ENCODE measurements around the gene ZFAND2A.
"Not testable (repeated sequence)": the region's sequence is repeated elsewhere in the genome, so short reads cannot be mapped to it uniquely, and the experiment has no call there.

ZFAND2A gene

DNA sequence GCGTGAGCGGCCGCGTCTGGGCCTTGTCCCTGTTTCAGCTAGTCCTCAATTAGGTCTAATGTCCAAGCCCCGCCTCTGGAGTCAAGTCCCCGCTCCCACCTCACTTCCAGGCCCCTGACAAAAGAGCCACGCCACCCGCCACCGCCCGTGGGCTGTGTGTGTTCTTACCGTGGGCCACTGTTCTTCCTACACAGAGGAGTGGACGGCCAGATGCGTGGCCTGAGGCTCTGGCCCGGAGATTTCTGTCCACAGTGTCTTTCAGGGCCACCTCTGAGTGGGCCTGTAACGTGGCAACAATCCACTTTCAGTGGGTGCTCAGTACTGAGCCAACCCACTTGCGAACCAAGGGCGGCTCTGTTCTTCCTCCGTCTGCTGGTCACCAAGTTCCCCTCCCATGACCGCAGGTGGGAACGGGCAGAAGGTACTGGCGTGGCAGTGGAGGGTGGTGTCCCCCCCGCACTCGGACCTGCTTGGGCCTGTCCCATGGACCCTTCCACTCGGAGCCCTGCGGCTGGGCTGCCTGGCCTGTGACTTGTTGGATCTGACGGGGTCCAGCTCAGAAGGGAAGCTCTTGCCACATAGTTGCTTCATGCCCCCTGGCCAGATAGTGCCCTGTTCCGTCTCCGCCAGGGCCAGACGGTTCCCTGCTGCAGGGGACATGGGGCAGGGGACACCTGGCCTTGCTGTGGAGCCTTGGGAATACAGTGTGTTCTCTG is 15.0 kb upstream of the ZFAND2A start:
- no peak for DNase-seq

DNA sequence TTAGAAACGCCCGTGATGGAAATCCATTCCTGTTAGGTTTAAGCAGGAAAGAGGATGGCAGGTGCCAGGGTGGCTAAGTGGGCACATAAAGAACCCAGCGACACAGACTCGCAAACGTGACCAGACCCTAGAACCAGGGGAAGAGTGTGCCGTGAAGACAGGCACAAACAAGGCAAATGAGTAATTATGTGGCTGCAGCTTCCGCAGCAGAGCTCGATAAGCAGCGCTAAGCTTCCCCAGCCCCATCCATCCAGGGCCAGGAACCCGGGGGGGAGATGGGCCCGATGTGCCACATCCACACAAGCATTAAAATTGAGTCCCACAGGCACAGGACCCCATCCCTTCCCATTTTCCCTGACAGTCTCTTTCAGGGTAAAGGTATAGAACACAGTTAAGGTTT is 14.0 kb upstream of the ZFAND2A start:
- no peak for DNase-seq

DNA sequence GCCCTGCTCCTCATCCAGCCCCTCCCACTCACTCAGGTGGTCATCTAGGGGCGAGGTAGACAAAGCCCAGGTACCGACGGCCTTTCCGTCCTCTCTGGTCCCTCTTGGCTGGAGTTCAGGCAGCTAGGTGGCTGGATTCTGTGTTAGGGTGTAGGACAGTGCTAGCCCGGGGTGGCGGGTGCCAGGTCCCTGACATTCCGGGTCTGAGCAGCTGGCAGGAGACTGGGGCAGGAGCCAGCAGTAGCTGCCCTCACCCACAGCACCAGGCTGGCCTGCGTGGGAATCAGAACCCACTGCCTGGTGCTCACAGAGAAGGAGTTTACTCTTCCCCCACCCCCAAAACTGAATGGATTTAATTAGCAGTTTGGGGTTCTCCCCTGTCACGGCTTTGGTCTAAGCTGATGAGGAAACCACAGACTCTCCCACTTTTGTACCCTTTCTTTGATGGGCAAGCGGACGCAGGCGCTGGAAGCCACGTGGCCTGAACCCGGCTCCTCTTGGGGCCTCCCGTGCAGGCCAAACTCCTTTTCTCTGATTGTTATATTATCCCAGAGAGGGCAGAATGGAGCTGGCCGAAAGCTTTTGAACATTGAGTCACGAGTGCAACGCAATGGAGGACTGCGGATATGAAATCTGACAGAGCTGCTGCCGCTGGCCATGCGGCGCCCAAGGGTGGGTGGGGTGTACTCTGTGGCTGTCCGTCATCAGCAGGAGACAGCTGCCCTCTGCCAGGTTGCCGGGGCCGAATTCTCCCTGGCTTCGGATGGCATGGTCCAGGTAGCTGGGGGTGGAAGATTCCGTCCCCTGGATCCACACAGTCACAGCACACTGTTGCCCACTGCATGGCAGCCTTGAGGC is 12.9 kb upstream of the ZFAND2A start:
- DNase-seq: no peak

DNA sequence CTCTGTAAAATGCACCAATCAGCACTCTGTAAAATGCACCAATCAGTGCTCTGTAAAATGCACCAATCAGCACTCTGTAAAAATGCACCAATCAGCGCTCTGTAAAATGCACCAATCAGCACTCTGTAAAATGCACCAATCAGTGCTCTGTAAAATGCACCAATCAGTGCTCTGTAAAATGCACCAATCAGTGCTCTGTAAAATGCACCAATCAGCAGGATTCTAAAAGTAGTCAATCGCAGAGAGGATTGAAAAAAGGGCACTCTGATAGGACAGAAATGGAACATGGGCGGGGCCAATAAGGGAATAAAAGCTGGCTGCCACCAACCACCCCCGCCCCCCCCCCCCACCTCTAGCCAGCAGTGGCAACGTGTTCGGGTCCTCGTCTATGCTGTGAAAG is 11.5 kb upstream of the ZFAND2A start:
- not testable (repeated sequence) for DNase-seq

DNA sequence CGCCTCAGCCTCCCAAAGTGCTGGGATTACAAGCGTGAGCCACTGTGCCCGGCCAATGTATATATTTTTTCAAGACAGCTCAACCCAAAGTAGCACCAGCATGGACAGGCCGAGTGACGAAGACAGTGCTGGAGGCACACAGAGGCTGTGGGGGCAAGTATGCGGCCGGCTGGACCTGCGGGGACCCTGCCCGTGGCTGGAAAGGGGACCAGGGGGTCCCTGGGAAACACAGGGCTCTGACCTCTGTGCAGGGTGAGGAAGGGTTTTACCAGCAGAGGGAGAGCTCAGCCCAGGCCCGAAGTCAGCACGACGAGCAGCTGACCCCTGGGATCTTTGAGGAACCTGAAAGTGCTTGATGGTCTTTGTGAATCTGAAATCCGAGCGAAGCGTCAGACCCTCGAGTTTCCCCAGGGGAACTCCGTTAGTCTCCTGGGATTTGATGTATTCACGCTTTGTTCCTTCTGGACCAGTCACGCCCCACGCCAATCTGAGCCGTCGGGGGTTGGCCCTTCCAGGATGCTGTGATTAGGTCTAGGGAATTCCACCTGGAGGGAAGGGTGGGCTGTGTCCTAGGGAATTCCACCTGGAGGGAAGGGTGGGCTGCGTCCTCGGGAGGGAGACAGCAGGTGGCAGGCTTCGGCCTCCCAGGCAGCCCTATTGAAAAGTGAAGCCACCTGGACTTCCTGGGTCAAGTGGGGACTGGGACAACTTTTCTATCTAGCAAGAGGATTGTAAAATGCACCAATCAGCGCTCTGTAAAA is 10.9 kb upstream of the ZFAND2A start:
- DNase-seq: no peak

DNA sequence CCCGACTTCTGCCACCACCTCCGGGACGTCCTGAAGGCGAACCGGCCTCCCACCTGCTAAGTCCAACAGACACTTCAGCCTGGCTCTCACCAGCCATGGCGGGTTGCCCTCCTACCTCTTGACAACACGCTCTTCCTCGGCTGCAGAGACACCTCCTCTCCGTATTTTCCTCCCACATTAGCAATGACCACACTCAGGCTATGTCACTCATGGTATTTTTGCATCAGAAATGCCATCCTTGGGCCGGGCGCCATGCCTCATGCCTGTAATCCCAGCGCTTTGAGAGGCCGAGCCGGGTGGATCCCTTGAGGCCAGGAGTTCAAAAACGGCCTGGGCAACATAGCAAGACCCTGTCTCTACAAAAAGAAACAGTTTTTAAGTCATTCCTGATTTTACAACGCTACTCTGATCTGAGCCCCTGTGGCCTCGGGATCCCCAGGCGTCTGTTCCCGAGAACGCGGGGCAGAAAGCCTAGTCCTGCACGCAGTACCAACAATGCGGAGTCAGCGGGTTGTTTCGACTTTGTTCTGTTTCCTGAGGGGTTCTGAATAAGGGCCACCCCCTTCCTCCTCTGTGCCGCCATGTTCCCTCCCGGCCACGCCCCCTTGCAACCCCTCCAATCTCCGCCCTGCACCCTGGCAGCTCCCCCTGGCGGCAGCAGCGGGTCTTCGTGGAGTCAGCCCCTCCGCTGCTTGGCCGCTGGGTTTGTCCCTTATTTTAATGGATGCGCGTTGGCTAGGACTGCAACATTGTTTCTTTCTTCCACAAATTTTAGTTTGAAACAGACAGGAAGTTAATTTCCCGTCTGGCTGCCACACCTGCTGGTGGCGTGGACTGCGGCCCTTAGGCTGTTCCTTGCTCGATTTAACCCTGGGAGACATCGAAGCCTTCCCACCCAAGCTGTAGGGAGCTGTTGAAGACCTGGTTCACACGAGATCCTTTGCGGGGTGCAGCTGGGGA is 9.7 kb upstream of the ZFAND2A start:
- DNase-seq: peak; percentile 63 to 72

DNA sequence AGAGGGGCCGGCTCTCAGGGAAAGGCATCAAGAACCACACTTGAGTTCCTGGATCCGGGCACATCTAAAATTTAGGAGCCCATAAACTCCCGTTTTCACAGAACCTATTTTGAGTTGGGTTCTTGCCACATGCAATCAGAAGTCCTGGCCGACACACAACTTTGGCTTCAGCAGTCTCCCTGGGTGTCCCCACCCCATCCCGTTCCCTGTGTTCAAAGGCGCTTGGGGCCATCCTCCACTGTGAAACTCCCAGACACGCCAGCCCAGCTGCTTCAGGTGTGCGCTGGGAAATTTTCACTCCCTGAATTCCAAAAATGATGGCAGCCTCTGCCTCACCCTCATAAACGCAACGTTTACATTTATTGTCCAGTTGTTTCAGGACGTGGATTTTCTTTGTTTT is 8.4 kb upstream of the ZFAND2A start:
- no peak for DNase-seq

DNA sequence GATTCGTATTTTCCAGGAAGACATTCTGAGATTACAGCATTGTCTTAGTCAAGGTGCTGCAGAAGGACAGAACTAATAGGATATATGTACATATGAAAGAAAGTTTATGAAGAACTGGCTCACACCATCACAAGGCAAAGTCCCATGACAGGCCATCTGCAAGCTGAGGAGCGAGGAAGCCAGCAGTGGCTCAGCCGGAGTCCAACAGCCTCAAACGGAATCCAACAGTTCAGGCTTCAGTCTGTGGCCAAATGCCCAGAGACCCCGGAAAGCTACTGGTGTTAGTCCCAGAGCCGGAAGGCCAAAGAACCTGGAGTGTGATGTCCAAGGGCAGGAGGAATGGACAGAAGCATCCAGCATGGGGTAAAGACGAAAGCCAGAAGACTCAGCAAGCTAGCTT is 4.4 kb upstream of the ZFAND2A start:
- no peak for DNase-seq

DNA sequence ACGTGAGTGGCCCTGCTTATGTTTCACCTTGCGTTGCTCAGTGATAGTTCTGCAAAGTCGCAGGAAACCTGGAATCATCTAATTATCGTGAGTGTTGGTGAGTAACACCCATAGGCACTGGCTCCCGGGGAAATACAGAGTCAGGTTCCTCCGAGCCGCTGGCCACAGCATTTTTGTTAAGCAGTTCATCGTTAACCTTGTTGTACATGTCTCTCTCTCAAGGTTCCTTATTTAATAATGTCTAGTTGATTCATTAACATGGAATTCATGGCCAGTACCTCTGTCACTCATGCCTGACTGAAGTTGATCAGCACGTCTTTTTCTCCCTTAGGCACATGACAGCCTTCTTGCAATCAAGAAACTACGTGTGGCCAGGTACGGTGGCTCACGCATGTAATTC is 3.1 kb upstream of the ZFAND2A start:
- DNase-seq: no peak

DNA sequence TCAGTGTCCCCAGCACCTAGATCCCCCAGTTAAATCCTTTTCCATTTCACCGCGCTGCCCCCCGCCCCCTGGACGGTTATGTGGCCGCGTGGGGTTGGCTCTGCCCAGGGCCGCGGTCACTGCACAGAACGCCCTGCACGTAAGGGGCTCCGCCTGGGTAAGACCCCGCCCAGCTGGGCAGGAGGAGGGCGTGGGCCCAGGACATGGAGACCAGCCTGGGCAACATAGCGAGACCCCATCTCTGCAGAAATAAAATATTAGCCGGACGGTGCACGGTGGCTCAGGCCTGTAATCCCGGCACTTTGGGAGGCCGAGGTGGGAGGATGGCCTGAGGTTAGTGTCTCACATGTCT is 650 bp upstream of the ZFAND2A start:
- no peak for DNase-seq

DNA sequence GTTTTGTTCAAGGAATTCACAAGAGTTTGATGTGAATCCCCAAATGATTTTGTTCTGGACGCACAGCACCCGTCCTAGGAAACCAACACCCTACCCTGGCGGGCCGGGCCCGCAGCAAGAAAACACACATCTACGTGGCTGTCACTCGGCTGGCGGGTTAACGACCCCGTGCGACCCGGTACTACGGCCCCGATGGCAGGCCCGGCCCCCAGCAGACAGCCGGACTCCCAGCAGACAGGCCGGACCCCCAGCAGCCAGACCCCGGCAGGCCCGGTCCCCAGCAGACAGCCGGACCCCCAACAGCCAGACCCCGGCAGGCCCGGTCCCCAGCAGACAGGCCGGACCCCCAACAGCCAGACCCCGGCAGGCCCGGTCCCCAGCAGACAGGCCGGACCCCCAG is 765 bp downstream of the ZFAND2A start:
- DNase-seq: not testable (repeated sequence)

DNA sequence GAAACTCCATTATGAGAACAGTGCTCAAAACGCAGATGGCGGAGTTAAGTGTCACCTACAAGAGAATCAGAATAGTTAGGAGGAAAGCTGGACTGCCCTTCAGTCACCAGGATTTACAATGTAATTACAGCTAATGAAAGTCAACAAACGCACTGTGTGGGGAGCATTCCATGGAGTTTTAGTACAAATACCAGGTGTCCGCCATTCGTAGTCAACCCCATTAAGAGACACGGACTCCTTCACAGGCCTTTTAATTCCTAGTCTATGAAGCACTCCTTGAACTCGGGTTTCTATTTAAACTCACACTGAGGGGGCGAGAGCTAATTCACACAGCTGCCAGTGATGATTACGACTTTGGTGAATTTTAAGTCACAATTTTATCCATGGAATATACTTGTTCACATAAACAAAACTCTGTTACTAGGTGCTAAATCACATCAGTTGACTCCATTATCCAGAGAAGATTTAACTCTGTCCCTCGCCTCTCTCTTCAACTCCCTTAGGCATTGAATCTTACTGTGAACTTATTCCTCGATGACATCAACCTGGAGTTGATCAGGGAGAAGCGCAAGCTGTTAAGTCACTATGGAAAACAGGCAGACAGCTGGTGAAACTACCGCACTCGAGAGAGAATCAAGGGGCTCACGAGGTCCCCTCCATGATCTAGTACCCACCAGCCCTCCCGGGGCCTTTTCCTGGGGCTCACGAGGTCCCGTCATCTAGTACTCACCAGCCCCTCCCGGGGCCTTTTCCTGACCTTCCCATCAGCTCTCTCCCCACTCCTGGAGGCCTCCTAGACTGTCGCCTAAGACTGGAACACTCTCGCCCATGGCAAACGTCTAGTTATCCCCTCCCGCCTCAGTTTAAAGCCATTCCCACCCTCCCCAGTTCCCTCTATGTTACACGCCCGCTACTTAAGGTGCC is 1.5 kb downstream of the ZFAND2A start:
- DNase-seq: peak in 1 of 2 experiments; percentile 77

DNA sequence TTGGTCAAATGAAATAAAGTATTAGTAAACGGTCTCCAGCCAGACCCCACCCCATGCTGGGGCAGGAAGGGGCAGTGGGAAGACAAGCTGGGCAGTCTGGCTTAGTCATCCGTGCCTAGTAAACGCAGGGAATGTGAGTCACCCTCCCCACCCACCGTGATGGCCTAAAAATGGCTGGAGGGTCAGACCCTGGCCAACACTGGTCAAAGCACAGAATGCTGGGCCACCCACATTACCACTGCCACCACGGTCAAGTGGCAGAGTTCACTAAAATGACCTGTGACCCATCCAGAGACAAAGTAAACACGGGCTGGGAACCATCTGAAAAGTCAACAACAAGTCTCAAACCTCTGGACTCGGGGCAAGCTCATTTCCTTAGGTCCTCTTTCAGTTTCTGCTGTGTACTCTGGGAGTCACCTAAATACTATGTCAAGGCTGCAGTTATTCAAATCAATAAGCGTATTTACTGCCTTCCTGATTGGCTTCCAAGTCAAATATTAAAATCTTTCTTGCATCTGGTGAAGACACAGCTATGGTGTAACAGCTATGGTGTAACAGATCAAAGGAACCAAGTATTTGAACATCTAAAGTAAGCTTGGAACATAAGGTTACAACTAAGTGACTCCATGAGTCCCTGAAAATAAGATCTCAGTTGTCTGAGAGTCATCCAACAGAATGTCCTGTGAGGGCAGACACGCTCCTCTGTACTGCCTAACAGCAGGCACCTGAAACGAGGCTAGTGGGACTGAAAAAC is 3.0 kb downstream of the ZFAND2A start:
- no peak for DNase-seq

DNA sequence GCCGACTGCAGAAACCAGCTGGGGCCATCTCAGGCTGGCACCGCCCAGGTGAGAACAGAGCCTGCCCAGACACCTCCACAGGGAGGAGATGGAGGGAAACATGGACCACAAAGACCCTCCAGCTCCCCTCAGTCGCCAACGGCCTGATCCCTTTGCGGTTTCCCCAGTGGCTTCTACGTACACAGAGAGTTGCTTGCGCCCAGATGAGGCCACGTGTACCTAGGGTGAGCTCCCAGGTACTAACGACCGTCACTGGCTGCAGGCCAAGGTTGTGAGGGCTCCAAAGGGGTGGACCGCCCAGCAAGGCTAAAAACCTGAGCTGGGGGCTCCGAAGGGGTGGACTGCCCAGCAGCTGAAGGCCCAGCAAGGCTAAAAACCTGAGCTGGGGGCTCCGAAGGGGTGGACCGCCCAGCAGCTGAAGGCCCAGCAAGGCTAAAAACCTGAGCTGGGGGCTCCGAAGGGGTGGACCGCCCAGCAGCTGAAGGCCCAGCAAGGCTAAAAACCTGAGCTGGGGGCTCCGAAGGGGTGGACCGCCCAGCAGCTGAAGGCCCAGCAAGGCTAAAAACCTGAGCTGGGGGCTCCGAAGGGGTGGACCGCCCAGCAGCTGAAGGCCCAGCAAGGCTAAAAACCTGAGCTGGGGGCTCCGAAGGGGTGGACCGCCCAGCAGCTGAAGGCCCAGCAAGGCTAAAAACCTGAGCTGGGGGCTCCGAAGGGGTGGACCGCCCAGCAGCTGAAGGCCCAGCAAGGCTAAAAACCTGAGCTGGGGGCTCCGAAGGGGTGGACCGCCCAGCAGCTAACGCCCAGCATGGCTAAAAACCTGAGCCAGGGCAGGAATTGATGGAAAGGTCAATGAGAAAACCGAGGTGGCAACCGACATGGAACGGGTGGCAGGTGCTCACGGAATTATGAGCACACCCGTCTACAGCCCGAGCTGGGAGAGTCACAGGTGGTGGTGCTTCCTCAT is 3.9 kb downstream of the ZFAND2A start:
- DNase-seq: not testable (repeated sequence)

DNA sequence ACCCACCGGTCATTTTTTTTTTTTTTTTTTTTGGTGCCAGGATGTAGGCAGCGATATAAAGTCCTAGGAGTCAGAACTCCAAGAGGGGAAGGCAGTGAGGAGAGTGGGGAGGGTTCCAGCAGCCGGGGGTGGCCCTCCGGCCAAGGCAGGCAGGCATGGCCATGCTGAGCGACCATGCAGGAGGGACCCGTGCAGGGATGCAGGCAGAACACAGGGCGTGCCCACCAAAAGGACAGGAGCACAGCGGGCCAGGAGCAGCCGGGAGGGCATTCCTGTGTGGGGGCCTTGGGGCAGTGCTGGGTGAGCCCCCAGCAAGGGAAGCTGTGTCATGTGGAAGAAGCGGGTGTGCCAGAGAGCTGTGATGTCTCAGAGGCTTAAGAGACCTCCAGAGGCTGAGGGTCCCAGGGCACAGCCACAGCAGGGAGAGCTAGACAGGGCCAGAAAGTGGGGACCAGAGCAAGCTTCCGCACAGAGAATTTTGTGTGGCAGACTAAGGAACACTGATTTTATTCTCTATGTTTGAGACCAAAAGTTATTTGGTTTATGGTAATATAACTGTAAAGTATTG is 5.7 kb downstream of the ZFAND2A start:
- no peak for DNase-seq

DNA sequence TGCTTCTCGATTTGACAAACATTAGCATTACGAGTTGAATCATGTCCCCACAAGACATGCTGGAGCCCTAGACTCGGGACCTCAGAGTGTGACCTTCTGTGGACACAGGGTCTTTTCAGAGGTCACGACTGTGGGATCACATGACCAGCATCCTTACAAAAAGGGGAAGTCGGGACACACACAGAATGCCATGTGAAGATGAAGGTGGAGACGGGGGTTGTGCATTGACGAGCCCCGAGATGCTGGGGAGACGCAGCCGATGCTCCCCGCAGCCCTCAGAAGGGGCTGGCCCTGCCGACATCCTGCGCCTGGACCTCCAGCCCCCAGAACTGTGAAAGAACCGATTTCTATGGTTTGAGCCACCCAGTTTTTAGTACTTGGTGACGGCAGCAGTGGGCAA is 7.5 kb downstream of the ZFAND2A start:
- no peak for DNase-seq

DNA sequence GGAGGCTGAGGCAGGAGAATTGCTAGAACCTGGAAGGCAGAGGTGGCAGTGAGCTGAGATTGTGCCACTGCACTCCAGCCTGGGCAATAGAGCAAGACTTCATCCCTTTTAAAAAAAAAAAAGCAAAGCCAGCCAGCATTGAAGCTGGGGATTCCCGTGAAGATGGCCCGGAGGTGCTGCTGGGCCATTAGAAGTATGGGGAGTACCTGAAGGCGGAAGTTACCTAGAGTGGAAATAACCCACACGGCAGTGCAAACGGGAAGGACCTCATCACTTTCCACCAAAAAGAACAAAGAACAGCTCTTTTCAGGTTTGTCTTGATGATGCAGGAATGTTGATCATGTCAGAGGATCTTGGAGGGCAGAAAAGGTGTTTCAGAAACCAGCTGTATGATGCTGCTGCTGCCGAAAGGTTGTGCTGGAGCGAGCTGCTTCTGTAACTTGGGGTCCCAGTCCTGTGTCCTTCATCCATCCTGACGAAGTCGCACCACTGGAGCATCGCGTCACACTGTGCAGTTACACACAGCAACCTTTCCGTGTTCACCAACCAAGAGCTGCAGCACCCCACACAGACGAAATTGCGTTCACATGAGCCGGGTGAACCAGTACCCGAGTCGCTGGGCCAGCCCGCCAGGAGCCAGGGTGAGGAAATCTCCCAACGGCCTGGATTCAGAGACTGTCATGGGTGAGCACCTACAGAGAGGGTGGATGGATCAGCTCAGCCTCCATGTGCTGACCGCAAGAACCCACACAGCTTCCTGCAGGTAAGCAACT is 8.2 kb downstream of the ZFAND2A start:
- no peak for DNase-seq

DNA sequence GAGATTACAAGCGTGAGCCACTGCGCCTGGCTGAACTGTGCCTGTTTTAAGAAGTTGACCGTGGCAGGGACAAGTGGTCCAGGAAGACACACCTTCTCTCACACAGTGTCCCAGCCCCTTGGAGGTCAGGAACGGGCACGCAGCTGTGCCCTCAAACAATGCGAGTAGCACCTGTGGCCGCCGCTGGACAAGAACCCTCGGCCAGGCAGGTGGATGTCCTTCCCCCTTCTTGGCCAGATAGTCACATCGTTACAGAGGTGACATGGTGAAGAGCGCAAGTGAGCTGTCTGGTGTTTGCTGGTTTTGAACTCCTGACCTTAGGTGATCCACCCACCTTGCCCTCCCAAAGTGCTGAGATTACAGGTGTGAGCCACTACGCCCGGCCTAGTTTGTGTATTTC is 8.8 kb downstream of the ZFAND2A start:
- no peak for DNase-seq
